Thoracic aorta (tissue), 2 donors: ENCODE measurements around the gene SSH2. TPM values are rescaled to one million over a fixed set of nuclear protein-coding genes. Genes with fewer than 3 reads are reported as not detected.
A peak's percentile ranks its signal among the peaks of the same experiment; 100 is the strongest.

Source experiments
- ATAC-seq: fragments of 150-250 bp; one replicate; pipeline ENCODE4 v1.8.0; 2017; ENCODE audit warnings: low read depth; ENCODE audit not compliant: insufficient number of reproducible peaks, low FRiP score
- DNase-seq: peaks from one replicate; pipeline ENCODE4 v3.0.0-alpha.2; 2020; ENCODE audit warnings: low spot score
- H3K27ac ChIP-seq, 2 donors: fragments of 200-600 bp; sonication (generic); 1 replicate in 1 of 2; 2 replicates in 1 of 2; pipeline ENCODE4 v1.5.1; 2016; ENCODE audit warnings: mild to moderate bottlenecking in 2 of 2, moderate library complexity in 2 of 2
- H3K27me3 ChIP-seq: fragments of 200-600 bp; sonication (generic); replicated peaks from 2 replicates; pipeline ENCODE4 v1.6.0; 2016; ENCODE audit warnings: mild to moderate bottlenecking; ENCODE audit not compliant: insufficient read depth
- H3K36me3 ChIP-seq: fragments of 200-600 bp; sonication (generic); one replicate; pipeline ENCODE4 v1.5.1; 2016
- H3K4me1 ChIP-seq, 2 donors: fragments of 200-600 bp; sonication (generic); 1 replicate in 1 of 2; 2 replicates in 1 of 2; pipeline versions ENCODE4 v1.5.1 to v1.6.0; 2016; ENCODE audit warnings: low read depth in 2 of 2, mild to moderate bottlenecking in 1 of 2; ENCODE audit not compliant: control insufficient read depth in 1 of 2
- H3K4me3 ChIP-seq: fragments of 200-600 bp; sonication (generic); 2 replicates; pipeline ENCODE4 v1.5.1; 2016; ENCODE audit warnings: mild to moderate bottlenecking
- H3K9me3 ChIP-seq: fragments of 200-600 bp; sonication (generic); 2 replicates; pipeline ENCODE4 v1.5.1; 2016
- CTCF ChIP-seq: fragments of 200-600 bp; sonication (generic); IDR thresholded peaks from one replicate; pipeline ENCODE4 v1.5.1; 2019; ENCODE audit warnings: antibody characterized with exemption
- total RNA-seq, 2 donors: library from RNA; depleted of rRNA; stranded (reverse); fragments of >200 nt; gene quantifications; one replicate each; pipeline versions ENCODE4 v1.1.0 to v1.2.3, GENCODE V29; 2016

Gene SSH2
- total RNA-seq, 2 donors from 2014 or later: 31.5 to 33.2 TPM

DNA sequence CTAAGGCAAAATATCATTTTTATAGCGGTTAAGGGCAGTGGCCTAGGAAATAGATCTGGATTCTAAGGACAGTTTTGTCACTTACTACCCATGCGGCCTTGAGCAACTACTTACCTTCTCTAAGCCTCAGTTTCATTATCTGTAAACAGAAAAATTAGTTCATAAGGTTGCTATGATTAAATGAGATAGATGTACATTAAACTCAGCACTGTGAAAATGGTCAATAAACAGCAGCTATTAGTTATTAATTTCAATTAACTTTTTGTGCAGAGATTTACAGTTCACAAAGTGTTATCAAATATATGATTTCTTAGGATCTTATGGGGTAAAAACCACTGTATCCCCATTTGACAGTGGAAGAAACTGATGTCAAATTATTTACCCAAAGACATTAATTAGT, 171.8 kb downstream of the SSH2 start:
- H3K4me3 ChIP-seq: peak overlapping the region; percentile 11

DNA sequence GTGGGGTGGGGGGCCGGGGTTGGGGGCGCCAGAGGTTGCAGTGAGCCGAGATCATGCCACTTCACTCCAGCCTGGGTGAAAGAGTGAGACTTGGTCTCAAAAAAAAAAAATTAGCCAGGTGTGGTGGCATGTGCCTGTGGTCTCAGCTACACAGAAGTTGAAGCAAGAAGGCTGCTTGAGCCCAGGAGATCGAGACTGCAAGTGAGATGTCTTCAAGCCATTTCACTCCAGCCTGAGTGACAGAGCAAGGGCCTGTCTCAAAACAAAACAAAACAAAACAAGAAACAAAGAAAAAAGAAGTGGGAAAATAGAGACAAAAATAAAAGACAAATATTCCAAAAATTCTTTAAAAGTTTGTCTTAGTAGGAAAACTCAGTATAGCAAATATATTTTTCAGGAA, 172.2 kb downstream of the SSH2 start:
- no peak for TF ChIP-seq CTCF
- no peaks in the 10 kb centered on the region for H3K9me3 ChIP-seq
- peaks cover 5 to 10% of the 10 kb centered on the region in 2 donors for H3K4me1 ChIP-seq
- DNase-seq (no peak), ATAC-seq (no peak)
- H3K4me3 ChIP-seq: peak overlapping the region; percentile 11
- no peaks in the 10 kb centered on the region for H3K27me3 ChIP-seq
- H3K36me3 ChIP-seq: peaks cover 4% of the 10 kb centered on the region
- H3K27ac ChIP-seq: no peak overlapping the region

More for the DNA sequence above, 171.8 kb downstream of the SSH2 start:
- H3K27me3 ChIP-seq: no peaks in the 10 kb centered on the region
- no peaks in the 10 kb centered on the region for H3K9me3 ChIP-seq
- peaks cover 2% of the 10 kb centered on the region for H3K36me3 ChIP-seq
- DNase-seq (no peak), ATAC-seq (no peak)
- H3K4me1 ChIP-seq: peaks cover 5 to 10% of the 10 kb centered on the region in 2 donors
- no peak overlapping the region for H3K27ac ChIP-seq
- no peak for TF ChIP-seq CTCF

DNA sequence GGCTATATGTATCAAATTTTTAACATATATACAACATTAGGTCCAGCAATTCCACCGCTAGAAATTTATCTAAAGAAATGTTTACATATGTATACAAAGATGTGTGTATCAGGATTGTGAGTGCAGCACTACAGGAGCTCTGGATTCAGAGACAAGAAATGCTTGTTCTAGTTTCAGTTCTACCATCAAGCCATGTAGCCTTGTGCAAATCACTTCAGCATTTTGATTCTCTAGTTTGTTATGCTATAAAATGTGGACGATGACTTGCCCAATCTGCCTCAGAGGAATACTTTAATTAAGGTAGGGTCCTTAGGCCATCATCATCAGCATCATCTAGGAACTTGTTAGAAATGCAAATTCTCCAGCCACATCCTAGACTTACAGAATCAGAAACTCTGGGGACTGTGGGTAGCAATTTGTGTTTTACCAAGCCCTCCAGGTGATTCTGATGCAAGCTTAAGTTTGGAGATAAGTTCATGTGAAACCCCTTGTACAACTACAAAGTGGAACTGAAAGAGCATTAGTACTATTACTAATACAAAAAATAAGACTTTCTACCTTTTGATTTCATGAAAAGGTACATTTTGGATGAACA, 176.1 kb downstream of the SSH2 start:
- no peaks in the 10 kb centered on the region for H3K4me1 ChIP-seq
- H3K27me3 ChIP-seq: no peaks in the 10 kb centered on the region
- H3K27ac ChIP-seq: no peak overlapping the region
- TF ChIP-seq CTCF: no peak
- no peak for ATAC-seq
- no peak overlapping the region for H3K4me3 ChIP-seq
- no peaks in the 10 kb centered on the region for H3K9me3 ChIP-seq
- no peak for DNase-seq
- H3K36me3 ChIP-seq: peaks cover 4% of the 10 kb centered on the region

- TF ChIP-seq CTCF: no peak
- Histone ChIP-seq H3K36me3 (peaks cover 4% of the 10 kb centered on the region), H3K4me1 (peaks cover 0 to 2% of the 10 kb centered on the region in 2 donors), H3K27me3 (no peaks in the 10 kb centered on the region), H3K4me3 (no peak overlapping the region), H3K27ac (no peak overlapping the region), H3K9me3 (no peaks in the 10 kb centered on the region)
- ATAC-seq: no peak
- DNase-seq: no peak
Measured at GRCh38 chr17:29749045-29749825, 180.8 kb downstream of the SSH2 start.

DNA sequence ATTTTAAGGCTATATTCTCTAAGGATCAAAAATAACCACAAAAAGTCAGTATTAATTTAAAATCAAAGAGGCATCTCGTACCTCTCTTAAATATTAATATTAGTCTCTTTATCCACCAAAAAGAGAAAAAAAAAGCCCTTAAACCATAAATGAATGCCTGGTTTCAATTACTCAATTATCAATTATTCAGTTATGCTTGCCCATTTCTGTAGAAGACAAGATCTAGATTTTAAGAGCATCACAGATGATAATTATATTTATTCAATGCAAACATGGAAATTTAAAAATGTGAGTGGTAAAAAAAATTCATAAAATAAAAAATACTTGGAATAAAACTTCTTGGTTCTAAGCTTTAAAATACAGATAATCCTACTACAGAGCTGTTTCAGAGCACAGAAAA, 181.6 kb downstream of the SSH2 start:
- H3K27ac ChIP-seq: no peak overlapping the region
- no peaks in the 10 kb centered on the region for H3K9me3 ChIP-seq
- TF ChIP-seq CTCF: no peak
- no peak for DNase-seq
- peaks cover 0 to 2% of the 10 kb centered on the region in 2 donors for H3K4me1 ChIP-seq
- H3K4me3 ChIP-seq: no peak overlapping the region
- H3K27me3 ChIP-seq: no peaks in the 10 kb centered on the region
- ATAC-seq: no peak
- peaks cover 3% of the 10 kb centered on the region for H3K36me3 ChIP-seq
